H1 (cell line): ENCODE measurements around the gene IL17RD.

ENCODE experiments used
- ASH2L ChIP-seq: fragments of 200-600, 300-600 bp; sonication (generic); IDR thresholded peaks from one replicate; pipeline ENCODE4 v1.7.1; 2017; ENCODE audit warnings: low read length
- CHD1 ChIP-seq: IDR thresholded peaks from 2 replicates; pipeline ENCODE4 v1.6.1; 2012; ENCODE audit warnings: low read depth, low read length, improper control_type of control experiment
- CTCF ChIP-seq, 3 experiments: IDR thresholded peaks; 1 replicate in 2 of 3; 2 replicates in 1 of 3; pipeline versions ENCODE4 v1.5.1 to v1.6.1; 2011; ENCODE audit warnings: low read length in 3 of 3, mild to moderate bottlenecking in 3 of 3, inconsistent platforms in 2 of 3, low read depth in 1 of 3, moderate library complexity in 1 of 3; ENCODE audit not compliant: insufficient read depth in 1 of 3; ENCODE audit errors: control extremely low read depth in 1 of 3
- POLR2A ChIP-seq, 2 experiments: IDR thresholded peaks; 1 replicate in 1 of 2; 2 replicates in 1 of 2; pipeline ENCODE4 v1.6.1; 2011; ENCODE audit warnings: low read depth in 2 of 2, low read length in 2 of 2, mild to moderate bottlenecking in 2 of 2; ENCODE audit errors: control extremely low read depth in 1 of 2
- POLR2AphosphoS5 ChIP-seq: IDR thresholded peaks from 2 replicates; pipeline ENCODE4 v1.6.1; 2011; ENCODE audit warnings: low read depth, low read length
- RBBP5 ChIP-seq: IDR thresholded peaks from 2 replicates; pipeline ENCODE4 v1.7.1; 2012; ENCODE audit warnings: low read depth, mild to moderate bottlenecking, inconsistent platforms, low read length, moderate library complexity, borderline replicate concordance
- ZNF274 ChIP-seq: IDR thresholded peaks from 2 replicates; pipeline ENCODE4 v1.7.0; 2012; ENCODE audit warnings: low read length, borderline replicate concordance; ENCODE audit errors: extremely low read depth

GRCh38 chr3:57095363-57095762 is 69.8 kb downstream of the IL17RD start:
- TF ChIP-seq CTCF (IDR thresholded peaks at IDR 0.05; ENCODE audit: control extremely low read depth in 1 of 3, insufficient read depth in 1 of 3, low read depth in 1 of 3, low read length in 3 of 3) (no peak), POLR2A (IDR thresholded peaks at IDR 0.05; ENCODE audit: control extremely low read depth in 1 of 2, low read depth in 2 of 2, low read length in 2 of 2) (no peak), RBBP5 (no peak), ASH2L (no peak), POLR2AphosphoS5 (no peak), ZNF274 (no peak), CHD1 (no peak)
